ENCODE data around the gene SLC25A23.
"Not testable (repeated sequence)": the region's sequence is repeated elsewhere in the genome, so short reads cannot be mapped to it uniquely, and the experiment has no call there.

SLC25A23 gene

DNA sequence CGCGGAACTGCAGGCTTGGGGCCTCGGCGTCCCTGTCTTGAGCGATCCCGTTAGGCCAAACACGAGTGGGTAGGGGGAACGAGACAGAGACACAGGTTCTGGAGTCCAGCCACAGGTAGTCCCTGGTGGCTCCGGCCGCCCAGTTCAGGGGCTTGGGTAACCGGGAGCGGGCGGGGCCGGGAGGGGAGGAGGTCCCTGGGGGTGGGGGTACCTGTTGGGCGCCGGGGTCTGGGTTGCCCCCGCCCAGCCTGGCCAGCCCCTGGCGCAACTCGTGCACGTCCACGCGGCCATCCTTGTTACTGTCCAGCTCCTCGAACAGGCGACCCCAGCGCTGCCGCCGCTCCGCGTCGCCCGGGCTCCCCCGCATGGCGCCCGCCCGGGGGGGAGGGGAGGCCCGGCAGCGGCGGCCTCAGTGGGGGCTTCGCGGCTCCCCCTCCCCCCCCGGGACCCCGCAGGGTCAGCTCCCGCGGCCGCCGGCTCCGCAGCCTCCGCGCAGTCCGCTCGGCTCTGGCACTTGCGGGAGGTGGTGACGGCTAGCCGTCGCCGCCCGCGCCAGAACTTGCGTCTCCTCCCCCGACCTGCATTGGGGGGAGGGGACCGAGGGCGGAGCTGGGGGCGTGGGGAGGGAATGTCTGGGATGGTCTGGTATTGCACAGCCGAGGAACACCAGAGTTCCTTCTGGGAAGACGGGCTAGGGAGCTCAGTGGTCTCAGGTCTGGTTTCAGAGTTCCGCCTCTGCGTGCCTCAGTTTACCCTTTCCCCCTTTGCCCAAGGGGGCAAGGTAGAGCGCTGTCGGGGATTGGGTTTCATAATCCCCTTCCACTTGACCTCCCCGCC is at the start of gene SLC25A23:
Gene SLC25A23 (minus strand): TSS at position 531 of the 837 bp plus-strand sequence. CDS start 164 bp downstream, at position 367.
- DNase-seq: peak; percentile 51

GRCh38 chr19:6508028-6508771 is 48.6 kb upstream of the SLC25A23 start:
- not testable (repeated sequence) for DNase-seq

DNA sequence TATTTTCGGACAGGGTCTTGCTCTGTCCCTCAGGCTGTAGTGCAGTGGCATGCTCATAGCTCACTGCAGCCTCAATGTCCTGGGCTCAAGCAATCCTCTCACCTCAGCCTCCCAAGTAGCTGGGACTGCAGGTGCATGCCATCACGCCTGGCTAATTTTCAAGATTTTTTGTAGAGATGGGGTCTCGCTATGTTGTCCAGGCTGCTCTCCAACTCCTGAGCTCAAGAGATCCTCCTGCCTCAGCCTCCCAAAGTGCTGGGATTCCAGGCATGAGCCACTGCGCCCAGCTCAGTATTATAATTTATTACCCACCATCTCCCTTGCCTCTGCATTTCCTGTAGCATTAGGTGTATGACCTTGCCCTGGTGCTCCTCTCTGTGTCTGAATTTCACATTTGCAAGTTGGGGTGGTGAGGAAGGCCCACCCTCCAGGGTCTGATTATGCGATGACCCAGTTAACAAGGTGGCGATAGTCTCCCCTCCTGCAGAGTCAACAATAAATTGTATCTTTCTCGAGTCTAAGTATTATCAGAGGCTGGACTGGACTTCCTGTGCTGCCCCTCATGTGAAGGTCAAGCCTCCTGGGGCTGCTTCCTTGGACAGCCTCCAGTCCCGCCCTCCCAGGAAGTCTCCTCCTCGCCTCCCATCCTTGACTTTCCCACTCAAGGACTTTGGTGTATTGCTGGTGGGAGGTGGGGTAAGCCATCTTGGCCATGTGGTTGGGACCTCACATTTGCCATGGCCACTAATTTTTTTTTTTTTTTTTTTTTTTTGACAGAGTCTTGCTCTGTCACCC is 44.0 kb upstream of the SLC25A23 start:
- no peak for DNase-seq

GRCh38 chr19:6501740-6502648 is 42.4 kb upstream of the SLC25A23 start, which contains the start of gene TUBB4A:
Gene TUBB4A, minus strand, starts transcription at chr19:6502309. Its CDS starts 97 bp downstream, at chr19:6502212.
- DNase-seq: peak; percentile 22

- DNase-seq: no peak
These were observed 41.5 kb upstream of the SLC25A23 start for GRCh38 chr19:6500837-6501739.

DNA sequence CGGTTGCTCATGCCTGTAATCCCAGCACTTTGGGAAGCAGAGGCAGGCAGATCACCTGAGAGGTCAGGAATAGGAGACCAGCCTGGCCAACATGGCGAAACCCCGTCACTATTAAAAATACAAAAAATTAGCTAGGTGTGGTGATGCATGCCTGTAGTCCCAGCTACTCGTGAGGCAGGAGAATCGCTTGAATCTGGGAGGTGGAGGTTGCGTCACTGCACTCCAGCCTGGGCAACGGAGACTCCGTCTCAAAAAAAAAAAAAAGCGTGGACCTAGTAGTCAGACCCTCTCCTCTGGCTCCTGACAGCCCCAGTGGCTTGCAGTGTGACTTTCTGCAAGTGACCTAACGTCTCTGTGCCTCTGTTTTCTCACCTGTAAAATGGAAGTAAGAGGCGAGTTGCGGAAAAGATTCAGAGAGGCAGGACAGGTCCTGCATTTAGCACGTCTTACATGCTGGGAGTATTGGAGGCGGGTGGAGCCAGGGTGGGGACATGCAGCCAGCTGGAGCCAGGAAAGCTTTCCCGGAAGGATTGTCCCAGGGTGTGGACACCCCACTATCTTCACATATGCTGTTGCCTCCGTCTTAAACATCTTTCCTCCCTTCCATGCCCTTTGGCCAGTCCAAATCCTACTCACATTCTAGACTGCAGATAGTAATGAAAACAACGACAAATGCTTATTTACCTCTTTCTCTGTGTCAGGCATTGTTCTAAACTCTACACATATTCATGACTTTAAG is 39.6 kb upstream of the SLC25A23 start:
- no peak for DNase-seq

- no peak for DNase-seq
These were observed 38.9 kb upstream of the SLC25A23 start for GRCh38 chr19:6498294-6499036.

DNA sequence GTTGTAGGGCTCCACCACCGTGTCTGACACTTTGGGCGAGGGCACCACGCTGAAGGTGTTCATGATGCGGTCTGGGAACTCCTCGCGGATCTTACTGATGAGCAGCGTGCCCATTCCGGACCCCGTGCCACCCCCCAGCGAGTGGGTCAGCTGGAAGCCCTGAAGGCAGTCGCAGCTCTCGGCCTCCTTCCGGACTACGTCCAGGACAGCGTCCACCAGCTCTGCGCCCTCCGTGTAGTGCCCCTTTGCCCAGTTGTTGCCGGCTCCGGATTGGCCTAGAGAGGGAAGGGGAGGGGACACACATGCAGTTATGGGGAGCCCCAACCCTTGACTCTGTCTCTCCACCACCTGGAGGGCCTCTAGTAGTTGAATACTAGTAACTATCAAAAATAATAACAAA is 36.4 kb upstream of the SLC25A23 start:
- DNase-seq: no peak

DNA sequence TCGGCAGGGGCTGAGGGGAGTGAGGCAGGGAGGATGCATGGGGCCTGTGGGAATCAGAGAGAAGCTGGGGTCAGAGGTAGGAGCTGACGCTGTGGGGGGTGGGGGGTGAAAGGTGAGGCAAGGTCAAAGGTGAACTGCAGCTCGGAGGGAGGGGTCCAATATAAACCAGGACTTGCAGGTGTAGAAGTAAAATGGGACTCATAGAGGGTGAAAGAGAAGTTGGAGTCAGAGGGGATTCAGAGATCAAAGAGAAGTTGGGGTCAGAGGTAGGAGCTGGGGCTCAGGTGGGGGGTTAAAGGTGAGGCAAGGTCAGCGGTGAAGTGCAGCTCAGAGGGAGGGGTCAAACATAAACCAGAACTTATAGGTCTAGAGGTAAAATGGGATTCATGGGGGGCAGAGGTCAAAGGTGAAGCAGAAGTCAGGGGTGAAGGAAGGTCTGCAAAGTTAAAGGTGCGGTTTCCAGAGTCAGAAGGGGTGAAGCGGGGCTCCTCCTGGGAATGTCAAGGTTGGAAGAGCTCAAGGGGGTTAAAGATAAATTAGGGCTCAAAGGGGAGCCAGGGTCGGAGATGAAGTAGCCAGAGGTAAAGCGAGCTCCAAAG is 34.9 kb upstream of the SLC25A23 start:
- DNase-seq: no peak

- DNase-seq: no peak
These were observed 32.4 kb upstream of the SLC25A23 start for GRCh38 chr19:6491802-6492592.

DNA sequence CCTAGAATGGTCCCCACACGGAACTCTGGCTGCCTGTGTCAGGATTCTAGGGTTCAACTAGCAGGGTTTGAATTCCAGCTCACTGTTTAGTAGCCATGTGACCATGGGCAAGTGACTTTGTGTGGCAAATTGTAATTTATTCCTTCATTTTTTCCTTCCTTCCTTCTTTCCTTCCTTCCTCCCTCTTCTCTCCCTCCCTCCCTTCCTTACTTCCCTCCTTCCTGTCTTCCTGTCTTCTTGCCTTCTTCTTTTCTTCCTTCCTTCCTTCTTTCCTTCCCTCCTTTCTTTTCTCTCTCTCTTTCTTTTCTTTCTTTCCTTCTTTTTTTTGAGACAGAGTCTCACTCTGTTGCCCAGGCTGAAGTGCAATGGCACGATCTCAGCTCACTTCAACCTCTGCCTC is 30.5 kb upstream of the SLC25A23 start:
- DNase-seq: no peak

- DNase-seq: no peak
These were observed 29.9 kb upstream of the SLC25A23 start for GRCh38 chr19:6489278-6490061.

DNA sequence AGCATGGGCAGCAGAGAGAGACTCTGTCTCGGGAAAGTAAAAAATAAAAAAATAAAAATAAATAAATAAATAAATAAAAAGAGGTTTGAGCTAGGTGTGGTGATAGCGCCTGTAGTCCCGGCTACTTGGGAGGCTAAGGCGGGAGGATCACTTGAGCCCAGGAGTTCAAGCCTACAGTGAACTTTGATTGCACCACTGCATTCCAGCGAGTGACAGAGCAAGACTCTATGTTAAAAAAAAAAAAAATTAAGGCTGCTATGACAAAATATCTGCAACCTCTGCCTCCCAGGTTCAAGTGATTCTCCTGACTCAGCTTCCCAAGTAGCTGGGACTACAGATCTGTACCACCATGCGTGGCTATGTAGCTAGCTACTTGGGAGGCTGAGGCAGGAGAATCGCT is 25.2 kb upstream of the SLC25A23 start:
- no peak for DNase-seq

DNA sequence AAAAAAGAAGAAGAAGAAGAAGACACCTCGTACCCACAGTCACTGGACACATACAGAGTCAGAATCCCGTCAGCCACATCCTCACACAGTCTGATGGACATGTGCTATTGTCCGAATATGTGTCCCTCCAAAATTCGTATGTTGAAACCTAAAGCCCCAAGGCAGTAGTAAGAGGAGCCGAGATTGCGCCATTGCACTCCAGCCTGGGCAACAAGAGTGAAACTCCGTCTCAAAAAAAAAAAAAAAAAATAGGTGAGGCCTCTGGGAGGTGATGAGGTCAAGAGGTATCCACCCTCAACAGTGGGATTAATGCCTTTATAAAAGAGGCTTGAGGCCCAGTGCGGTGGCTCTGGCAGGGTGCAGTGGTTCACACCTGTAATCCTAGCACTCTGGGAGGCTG is 24.6 kb upstream of the SLC25A23 start:
- DNase-seq: no peak

- DNase-seq: no peak
These were observed 23.6 kb upstream of the SLC25A23 start for GRCh38 chr19:6483235-6483634.

- DNase-seq: no peak
These were observed 22.7 kb upstream of the SLC25A23 start for GRCh38 chr19:6482343-6482686.

DNA sequence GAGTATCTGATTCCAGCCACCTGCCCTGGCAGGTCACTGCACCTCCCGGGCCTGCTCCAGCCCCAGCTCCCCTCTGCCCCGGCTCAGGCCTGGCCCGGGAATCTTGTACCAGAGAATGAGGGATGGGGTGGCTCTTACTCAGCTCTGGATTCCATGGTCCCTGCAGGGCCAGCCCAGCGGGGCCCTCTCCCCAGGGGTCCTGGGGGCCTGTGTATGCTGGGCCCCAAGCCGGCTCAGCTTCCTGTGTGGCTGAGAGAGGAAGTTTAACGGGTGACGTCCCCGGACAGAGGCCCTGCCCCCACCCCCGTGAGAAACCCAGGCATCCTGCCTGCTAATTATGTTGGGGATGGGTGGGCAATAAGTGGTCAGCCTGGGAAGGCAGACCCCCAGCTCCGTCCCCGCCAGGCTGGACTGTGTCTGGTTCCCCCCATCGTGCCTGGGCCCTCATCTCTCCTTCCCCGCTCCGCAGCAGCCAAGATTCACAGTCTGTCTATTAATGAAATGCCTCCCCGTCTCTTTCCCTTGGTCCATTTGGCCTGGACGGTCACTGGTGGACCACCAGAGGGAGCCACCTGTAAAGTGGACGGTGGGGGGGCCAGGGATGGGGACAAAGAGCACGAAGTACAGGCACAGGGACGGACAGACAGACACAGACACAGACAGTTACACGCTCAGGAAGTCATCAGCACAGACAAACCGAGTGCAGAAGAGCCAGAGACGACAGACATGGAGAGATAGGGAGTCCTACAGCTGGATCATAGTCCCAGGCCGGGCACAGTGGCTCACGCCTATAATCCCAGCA is 22.1 kb upstream of the SLC25A23 start, which contains the start of gene DENND1C:
Gene DENND1C (minus strand): TSS at position 247 of the 802 bp plus-strand sequence. CDS start 92 bp downstream, at position 155.
- peak; percentile 56 for DNase-seq

Measured in activated CD4-positive, alpha-beta T cell treated with anti-CD3 and anti-CD28 coated beads, Interleukin-2, amount 50 U/mL, for 1 hour (primary cell).